Stimulated activated CD4-positive, alpha-beta T cell treated with anti-CD3 and anti-CD28 coated beads, Interleukin-1b, Interleukin-23, amount 100 ng/mL, for 48 hours (primary cell): Measurements from ENCODE around the gene IL12RB2.

Experiments used
- DNase-seq: peaks from one replicate; pipeline ENCODE4 v3.0.0-alpha.2; 2020

IL12RB2 gene

DNA sequence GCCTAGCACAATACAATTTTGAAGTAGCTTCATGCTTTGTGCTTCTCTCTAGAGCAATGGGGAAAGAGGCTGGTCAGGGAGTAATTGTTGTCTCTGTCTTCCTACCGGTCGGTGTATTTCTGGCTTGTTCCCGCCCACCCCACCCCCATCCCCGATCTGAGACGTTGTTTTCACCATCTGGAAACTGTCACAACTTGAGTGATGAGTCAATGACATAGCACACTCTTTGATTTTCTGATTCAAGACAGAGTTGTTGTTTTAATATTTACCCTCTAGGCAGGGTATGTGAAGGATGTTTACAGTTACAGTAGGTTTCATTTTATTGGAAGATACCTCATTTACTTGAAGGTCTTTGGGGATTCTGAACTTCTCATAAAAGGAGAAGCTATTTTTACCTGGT, 7.0 kb downstream of the IL12RB2 start:
- no peak for DNase-seq

DNA sequence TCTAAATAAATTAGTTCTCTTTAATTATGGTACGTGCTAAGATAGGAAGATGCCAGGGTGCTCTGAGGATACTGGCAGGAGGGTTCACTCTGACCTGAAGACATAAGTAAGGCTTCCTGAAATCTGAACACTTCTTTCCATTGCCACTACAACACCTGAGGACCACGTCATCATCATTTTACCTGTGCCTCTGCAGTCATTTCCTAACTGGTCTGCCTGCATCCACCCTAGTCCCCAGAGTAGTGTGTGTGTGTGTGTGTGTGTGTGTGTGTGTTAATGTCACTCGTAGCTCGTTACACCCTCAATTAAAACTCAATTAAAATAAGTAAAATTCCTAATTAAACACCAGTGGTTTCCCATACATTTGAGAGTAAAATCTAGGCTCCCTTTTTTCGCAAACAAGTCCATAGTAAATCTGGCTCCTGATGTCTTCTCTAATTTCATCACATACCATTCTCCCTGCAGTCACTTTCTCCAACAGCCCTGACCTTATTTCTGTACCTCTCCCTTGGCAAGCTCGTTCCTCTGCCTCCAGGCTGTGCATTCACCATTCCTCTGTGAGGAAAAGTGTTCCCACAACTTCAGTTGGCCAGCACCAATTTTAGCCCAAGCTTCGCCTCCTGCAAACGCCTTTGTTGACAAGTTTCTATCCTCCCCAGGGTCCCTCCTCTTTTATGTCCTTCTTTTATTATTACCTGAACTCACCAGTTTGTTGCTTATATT, 8.7 kb downstream of the IL12RB2 start:
- DNase-seq: no peak

DNA sequence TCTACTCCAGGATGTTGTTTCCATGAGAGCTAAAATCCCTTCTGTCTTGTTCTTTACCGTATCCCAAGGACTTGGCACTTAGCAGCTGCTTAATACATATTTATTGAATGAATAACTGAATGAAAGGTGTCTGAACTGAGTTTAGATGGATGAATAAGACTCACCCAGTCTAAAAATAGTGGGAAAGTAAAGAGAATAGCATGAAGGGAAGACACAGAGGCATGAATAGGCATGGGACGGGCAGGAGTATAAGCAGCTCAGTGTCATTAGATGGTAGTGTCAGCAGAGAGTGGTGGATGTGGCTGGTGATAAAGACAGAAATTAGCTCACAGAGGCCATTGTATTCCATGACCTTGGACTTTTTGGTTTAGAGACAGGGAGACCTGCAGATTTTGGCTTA, 9.2 kb downstream of the IL12RB2 start:
- DNase-seq: no peak

DNA sequence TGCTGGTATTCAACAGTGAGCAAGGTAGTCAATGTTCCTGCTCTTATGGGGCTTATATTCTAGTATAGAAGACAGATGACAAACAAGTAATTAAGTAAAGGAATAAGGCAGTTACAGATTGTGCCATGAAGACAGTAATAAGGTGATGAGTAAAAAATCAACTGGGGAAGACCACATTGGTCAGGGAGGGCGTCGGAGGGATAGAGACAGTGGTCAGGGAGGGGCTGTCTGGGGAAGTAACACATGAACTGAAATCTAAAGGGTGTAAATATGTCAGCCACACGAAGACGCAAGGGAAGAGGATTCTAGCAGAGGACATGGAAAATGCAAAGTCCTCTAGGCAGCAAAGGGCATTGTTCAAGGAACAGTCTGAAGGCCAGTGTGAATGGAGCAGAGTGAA, 10.1 kb downstream of the IL12RB2 start:
- no peak for DNase-seq

DNA sequence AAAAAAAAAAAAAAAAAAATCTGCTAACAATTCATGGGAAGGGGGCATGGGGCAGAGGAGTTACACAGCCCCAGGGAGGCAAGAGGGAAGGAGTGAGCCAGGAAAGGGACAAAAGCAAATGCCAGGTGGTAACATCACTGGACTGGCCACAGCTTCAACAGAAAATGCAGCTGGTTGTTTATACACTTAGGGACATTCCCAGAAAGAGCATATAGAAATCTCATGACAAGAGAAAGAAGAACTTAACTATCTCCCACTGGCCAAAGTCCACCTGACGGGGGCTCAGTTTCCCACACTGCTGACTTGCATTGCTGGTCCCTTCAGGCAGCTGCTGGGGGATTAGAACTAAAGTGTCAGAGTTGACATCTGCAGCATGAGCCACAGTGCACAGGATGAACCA, 14.8 kb downstream of the IL12RB2 start:
- no peak for DNase-seq

DNA sequence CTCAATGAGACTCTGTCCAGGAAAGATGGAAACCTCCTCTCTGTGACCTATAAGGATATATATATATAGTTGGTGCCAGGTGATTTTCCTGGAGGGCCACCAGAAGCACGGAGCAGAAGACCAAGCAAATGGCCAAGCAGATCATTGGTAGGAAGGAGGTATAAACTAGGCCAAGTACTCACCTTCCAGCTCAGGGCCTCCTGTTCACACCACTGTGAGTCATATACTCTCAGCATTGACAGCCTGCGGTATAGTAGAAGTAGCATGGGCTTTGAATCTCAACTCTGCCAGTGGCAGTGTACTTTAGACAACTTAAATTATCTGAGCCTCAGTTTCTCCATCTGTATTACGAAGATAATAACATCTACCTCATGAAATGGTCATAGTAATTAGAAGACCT, 15.4 kb downstream of the IL12RB2 start:
- peak; percentile 14 for DNase-seq

DNA sequence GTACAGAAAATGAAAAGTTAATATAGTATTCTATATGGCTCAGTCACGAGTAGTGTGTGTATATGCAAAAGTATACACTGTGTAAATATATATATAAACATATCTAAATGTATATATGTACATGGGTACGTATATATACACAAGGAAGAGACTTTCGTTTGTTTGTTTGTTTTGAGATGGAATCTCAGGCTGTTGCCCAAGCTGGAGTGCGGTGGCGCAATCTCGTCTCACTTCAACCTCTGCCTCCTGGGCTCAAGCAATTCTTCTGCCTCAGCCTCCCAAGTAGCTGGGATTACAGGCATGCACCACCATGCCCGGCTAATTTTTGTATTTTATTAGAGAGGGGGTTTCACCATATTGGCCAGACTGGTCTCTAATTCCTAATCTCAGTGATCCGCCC, 16.4 kb downstream of the IL12RB2 start:
- DNase-seq: no peak

DNA sequence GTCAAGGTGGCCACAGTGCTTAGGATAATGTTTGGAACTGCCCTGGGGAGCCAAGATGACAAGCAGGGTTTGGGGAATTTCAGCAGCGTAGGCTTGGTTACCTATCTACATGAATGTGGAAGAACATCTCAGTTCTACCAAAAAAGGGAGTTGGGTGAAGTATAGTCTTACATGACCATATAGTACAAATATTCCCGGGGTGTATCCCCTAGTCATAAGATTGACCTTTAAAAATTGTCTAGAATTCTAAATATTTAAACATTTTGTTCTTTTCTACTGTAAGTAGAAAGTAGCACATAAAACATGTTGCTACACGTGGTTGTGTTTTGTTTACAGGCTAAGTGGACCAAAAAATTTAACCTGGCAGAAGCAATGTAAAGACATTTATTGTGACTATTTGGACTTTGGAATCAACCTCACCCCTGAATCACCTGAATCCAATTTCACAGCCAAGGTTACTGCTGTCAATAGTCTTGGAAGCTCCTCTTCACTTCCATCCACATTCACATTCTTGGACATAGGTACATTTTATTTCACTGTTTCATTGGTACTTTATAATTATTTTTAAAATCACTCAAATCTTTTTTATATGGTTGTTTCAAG, 20.3 kb downstream of the IL12RB2 start:
- no peak for DNase-seq

DNA sequence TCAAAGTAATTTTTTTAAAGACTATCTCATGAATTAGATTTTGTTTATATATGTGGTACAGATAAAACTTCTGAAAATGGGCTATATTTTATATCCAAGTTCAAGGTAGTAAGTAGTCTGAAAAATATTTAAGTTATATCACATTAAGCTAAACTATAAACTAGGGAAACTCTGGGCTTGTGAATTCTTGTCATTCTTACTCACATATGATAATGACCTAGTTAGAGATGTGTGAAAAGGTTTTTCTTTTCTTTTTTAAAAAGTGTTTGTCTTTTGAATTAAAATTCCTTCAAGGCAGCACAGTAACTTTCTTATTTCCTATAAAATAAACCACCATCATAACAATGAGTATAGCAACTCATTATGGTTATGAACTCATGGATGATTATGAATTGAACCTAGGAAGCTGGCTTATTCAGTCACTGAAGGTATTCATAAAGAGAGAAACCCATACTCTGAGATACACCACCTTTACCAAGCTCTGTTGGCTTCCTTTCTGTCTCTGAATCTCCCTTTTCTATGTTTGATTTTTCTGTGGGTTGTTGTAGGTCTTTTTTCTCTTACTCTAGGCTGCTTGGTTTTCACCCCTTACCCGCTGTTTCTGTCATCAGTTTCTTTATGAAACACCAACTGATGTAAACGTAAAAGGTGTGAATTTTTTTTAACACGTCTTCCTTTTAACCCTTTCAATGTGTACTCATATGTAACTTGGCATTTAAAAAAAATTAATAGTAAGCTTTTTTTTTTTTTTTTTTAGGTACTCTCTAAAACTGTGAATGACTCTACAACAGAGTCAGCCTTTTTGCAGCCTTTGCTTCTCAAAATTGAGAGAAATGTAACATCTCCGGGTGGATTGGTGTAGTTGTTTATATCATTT, 25.2 kb downstream of the IL12RB2 start:
- DNase-seq: no peak

DNA sequence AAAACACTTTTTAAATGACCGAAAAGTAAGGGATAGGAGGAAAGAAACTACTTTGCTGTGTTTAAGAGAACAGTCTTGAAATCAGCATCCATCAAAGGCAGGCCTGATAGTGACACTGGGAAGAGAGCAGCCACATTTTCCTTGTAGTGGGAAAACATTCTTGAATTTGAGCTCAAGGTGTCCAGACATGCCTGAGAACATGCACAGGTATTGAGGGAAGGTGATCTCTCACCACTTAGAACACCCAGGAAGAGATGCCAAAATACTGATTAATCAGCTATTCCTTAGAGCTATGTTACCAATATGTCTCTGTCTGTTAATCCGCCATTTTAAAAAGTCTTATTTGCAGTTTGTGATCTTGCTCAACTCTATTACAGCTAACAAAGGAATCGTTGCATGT, 25.9 kb downstream of the IL12RB2 start:
- no peak for DNase-seq

DNA sequence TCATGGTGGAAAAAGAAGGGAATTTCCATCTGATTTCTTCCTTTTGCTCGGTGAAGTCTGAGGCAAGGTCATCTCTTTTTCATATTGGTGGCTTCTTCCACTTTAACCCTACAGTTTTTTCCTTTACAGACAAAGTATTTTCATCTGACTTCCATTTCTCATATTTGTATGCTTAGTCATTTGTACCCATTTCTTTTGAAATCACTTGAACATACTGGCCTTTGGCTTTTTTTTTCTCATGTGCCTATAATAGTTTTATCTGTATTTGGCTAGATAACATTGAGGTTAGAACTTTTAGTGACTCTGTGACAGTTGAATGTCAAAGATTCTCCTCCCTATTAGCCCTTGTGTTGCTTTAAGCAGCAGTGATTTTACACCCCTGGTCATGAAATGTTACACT, 27.7 kb downstream of the IL12RB2 start:
- DNase-seq: no peak

DNA sequence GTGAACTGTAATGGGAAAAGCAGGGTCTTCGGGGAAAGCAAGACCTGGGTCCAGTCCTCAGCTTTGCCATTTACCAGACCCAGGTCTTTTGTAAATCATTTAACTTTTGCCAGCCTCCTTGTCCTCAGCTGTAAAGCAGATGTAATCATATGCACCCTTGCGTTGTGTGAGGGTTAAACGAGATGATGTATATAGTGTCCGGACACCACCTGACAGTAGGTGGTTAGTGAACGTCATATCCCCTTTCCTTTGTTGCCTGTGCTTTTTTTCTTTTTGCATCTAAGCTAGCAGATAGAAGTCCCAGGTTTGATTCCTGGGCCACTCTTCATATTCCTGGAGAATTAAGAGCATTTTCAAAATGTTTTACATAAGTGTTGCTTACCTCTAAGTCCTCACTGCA, 28.5 kb downstream of the IL12RB2 start:
- DNase-seq: no peak

DNA sequence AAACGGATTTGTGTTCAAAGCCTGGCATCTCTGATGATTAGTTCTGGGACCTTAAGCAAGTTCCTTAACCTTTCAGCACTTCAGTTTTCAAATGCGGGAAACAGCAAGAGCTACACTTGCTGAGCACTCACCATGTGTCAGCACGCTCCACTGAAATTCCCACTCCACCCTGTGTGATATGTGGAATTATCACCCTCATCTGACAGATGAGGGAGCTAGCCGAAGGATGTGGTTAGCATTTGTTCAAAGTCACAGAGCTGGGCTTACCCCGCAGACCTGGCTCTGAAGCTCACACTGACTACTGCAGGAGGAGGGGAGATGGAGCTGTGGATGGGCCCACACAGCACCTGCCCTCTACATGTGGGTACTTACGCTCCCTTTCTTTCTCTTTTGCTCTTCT, 29.1 kb downstream of the IL12RB2 start:
- peak; percentile 46 for DNase-seq

DNA sequence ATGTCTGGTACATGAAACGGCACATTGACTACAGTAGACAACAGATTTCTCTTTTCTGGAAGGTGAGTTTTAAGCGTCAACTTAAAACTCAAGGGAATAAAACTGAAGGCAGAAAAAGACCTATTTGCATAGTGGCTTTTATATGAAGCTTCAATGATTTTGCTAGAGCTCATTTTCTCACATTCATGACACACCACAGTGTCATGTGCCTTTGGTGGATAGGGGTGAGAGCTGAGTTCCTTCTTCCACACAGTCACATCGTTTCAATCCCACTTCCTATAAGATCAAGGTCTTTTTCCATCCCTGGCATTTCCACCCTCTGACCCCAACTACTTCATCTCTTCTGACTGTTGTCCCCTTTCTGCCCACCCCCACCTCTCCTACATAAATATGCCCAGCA, 31.0 kb downstream of the IL12RB2 start:
- peak; percentile 44 for DNase-seq

DNA sequence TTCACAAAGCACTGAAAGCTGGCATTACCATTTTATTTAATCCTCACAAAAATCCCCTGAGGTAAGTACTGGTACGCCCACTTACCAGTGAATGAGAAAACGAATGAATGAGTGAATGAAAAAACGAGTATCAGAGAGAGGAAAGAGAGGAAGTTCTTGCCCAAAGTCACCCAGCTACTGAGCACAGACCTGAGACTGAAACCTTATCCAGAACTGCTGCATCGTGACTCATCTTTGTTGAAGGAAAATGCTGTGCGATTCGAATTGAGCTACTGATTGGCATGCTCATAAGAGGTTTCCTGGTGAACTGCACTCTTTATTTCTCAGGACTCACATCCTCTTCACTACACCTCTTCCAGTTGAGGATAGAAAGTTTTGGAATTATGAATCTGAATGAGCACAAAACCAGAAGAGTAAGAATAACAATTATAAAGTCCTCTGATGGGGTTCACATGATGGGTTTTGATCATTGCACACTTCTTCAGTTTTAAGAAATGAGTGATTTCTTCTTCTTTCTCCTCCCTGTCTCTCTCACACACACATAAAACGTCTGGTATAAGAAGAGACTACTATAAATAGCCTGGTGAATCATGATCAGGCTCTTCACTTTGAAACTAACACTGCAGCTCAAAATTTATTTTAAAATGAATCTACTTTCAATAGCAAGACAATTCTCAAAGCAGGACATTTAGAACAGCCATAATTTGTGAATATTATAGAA, 32.1 kb downstream of the IL12RB2 start:
- peak; percentile 62 for DNase-seq

DNA sequence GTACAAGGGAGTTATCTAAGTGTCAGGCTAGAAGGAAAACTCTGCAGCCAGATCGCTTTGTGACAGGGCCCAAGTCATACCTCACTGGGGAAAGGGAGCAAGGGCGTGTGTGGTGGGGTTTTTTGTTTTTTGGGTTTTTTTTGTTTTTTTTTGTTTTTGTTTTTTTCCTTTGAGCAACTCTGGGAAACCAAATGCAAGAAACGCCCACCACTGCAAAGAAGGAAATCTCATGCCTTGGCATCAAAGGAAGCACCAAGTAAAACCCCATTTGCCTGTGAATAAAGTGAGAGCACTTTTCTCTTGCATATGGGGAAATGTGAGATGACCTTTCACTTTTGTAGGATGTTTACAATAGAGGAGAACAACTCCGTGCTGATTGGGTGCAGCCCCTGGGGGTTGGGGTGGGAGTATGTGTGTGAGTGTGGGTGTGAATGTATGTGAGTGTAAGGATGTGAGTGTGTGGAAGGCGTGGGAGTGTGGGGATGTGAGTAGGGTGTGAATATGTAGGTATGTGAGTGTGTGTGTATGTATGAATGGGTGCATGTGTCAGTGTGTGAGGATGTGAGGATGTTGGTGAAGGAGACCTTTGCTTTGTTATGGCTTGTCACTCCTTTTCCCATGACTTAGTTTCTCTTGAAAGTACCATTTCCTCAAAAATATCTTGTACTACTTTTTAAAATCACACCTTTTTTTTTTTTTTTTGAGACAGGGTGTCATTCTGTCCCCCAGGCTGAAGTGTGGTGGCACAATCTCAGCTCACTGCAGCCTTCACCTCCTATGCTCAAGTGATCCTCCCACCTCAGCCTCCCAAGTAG, 34.6 kb downstream of the IL12RB2 start:
- peak; percentile 42 for DNase-seq

DNA sequence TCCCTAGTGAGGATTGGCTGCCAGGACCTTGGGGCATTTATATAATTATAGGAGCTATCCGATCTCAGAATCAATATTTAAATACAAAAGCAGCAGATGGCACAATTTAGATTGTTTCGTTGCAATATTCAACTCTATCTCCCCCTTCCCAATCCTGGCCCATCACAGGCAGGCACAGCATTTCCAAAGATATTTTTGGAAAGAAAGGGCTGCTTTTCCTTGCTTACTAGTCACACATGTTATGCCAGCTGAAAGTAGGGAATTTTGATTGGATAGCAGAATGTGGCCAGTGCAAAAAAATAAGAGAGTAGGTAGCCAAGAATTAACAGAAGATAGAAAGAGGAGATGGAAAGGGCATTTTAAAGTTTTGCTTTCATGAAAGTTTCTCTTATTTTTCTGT, 37.9 kb downstream of the IL12RB2 start:
- DNase-seq: no peak

DNA sequence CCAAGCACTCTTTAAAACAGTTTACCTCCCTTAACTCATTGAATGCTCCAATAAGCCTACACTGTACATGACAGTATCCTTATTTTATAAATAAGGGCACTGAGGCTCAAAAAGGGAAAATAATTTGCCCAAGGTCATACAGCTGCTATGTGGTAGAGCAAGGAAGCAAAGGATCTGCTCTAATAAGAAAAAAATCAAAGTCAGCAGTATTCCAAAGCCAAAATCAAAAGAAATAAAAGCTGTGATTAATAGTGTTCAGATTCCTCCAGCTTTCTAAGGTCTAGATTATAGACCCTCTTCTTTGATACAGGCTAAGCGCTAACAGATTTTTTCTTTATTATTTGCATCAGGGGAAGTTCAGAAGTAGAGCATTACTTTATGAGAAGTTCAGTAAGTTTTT, 39.3 kb downstream of the IL12RB2 start:
- DNase-seq: no peak

DNA sequence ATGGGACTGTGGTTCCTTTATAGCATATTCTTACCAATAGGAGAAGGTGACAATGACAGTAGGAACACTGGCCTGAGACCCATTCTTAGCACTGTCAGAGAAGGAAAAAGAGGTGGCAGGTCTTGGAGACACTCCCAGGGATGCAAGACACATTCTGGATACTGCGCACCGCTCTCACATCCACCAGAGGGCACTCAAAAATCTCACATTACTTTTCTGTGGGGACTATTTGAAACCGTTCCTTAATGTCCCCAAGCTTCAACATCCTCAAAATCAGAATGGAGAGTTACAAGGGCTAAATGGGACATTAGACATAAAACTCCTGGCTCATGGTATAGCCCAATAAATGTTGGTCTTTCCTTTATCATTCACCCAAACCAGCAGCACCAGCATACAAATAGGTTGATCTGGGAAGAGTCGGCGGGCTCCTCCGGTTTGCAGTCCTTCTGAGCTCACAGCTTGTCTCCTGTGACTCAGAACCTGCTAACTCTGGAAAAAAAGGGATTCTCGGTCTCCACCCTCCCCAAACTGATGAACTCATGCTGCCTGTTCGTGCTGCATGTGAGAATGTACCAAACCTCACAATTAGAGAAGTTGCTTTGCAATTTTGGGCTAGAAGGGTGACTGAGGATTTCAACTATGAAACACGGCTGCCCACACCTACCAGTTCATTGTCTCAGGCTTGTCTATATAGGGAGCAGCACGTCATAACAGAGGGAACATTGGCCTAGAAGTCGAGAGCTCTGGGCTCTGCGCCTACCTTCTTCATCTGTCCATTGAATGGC, 40.2 kb downstream of the IL12RB2 start:
- no peak for DNase-seq

DNA sequence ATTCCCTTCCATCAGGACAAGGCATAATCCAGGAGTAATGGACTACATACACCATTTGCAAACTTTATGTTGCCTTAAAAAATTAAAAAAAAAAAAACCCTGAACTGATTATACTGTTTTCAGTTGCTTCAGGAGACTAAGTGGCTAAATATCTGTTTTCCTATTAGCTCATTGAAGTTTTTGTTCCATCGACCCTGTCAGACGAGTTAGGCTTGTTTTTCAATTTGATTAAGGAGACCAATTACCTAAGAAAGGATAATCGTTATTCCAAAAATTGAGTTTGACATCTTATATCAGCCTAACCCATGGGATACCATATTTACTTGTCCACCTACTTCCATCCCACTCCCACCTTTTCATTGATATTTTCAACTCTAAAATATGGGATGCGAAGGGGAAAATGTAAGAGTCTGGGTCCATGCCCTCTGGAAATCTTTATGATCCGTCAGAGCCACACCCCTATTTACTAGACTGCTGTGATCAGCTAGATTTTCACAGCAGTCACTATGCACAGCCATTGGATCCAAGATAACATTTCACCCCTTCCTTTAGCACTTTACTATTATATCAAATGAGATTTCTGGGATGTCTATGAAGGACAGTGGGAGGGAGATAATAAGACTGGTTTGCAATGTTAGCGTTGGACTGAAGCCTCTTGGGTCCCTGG, 41.0 kb downstream of the IL12RB2 start:
- DNase-seq: no peak

DNA sequence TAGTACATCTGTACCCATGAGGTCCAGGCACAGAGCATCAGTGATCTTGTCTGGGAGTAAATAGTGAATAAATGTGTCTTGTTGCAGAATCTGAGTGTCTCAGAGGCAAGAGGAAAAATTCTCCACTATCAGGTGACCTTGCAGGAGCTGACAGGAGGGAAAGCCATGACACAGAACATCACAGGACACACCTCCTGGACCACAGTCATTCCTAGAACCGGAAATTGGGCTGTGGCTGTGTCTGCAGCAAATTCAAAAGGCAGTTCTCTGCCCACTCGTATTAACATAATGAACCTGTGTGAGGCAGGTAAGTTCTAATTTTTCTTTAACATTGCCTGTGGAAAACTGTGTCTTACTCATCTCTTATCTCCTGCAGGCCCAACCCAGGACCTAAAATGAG, 43.1 kb downstream of the IL12RB2 start:
- DNase-seq: peak; percentile 48
